ENCODE measurements around the gene UBA52. TPM values are rescaled to one million over a fixed set of nuclear protein-coding genes. Genes with fewer than 3 reads are reported as not detected.
A peak's percentile ranks its signal among the peaks of the same experiment; 100 is the strongest.

UBA52 gene
- 2,690 and 3,026 TPM in 2 replicates for polyA plus RNA-seq (2012; rRNA removed)
- polyA plus RNA-seq (2012; cell fraction: cytosol; rRNA removed) = 2,274 and 2,526 TPM in 2 replicates
- polyA plus RNA-seq (2012; cell fraction: nucleus; rRNA removed) = 940 and 1,966 TPM in 2 replicates

DNA sequence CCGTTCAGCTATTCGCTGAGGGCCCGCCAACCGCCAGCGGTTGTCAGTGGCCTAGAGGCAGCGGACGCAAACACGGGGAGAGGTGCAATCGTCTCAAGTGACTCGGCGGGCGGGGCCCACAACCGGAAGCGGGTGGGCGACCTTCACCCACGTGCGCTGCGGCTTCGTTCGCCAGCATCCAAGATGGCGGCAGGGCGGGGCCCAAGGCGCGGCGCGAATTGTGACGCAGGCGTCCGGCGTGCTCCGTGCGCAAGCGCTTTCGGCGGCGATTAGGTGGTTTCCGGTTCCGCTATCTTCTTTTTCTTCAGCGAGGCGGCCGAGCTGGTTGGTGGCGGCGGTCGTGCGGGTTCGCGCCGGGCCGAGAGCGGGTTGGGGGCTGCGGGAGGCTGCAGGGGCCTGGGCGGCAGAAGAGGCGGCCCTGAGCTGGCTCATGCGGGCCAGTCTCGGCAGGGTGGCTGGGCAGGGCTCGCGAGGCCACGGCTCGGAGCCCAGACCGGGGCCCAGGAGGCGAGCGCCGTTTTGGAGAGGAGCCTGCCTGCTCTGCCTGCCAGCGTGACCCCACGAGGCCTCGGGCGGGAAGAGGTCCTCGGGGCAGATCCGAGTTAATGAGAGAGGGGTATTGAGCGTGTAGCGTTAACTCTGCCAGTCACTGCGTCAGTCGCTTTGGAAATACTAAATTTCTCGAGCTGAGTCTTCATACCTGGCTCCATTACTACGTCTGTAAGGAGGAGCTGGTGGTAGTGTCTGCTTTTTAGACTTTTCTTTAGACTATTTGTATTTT is at the start of gene UBA52:
Gene UBA52 (plus strand): TSS at position 294 of the 781 bp plus-strand sequence. CDS start 1,444 bp downstream, outside the sequence.
- Histone ChIP-seq H3K4me3 (ENCODE audit: low read depth in 2 of 2, low read length in 1 of 2) (peak within 1 kb of the TSS; percentile 64 to 86), H3K4me1 (ENCODE audit: control insufficient read depth in 1 of 2, insufficient read depth in 2 of 2, low read depth in 1 of 2, low read length in 1 of 2) (peaks cover 10 to 16% of the 10 kb centered on the region in 2 experiments; a peak in 3 of 4 replicates), H3K36me3 (replicated peaks in 1 of 2; ENCODE audit: control insufficient read depth in 1 of 2, insufficient read depth in 2 of 2, low read length in 1 of 2) (peaks cover 40 to 51% of the 10 kb centered on the region in 2 experiments), H3K9me2 (no peaks in the 10 kb centered on the region), H3K4me2 (peak within 1 kb of the TSS; percentile 95), H2AFZ (ENCODE audit: low read depth) (peak within 1 kb of the TSS; percentile 82), H3K9me3 (no peaks in the 10 kb centered on the region), H3K27ac (ENCODE audit: low read depth in 2 of 2, low read length in 1 of 2) (peak within 1 kb of the TSS; percentile 74 to 76), H3K79me2 (ENCODE audit: insufficient read depth) (peaks cover 30% of the 10 kb centered on the region), H4K20me1 (ENCODE audit: insufficient read depth) (peaks cover 33% of the 10 kb centered on the region), H3F3A (replicated peaks; ENCODE audit: insufficient read depth) (peaks cover 38% of the 10 kb centered on the region), H3K27me3 (ENCODE audit: insufficient read depth) (no peaks in the 10 kb centered on the region), H3K9ac (peak within 1 kb of the TSS; percentile 95)
- peak; percentile 96 for DNase-seq
- CTCF ChIA-PET = interaction anchor here (0.9 to 4.2 kb wide), 12 partner anchors 9 to 605 kb away, joined by 3 to 45 read pairs (median 4); partner anchors contain the start of genes KXD1 and REX1BD
- under 1% methylated on average over 29 of the region's 75 CpGs for WGBS (ENCODE audit: low lambda C conversion rate)
- POLR2A ChIA-PET = interaction anchor here (0.8 to 2.3 kb wide), 9 partner anchors 10 to 348 kb away, joined by 3 to 20 read pairs (median 6); partner anchors contain the start of genes COPE, DDX49, KXD1 and REX1BD
- TF ChIP-seq MEF2A (IDR thresholded peaks at IDR 0.05; ENCODE audit: borderline replicate concordance, low read depth) (no peak), FOXJ3 (CRISPR knock-in tag; IDR thresholded peaks at IDR 0.05) (no peak), MXI1 (IDR thresholded peaks at IDR 0.05; ENCODE audit: low read depth, low read length) (peak; percentile 100), NFIC (IDR thresholded peaks at IDR 0.05; ENCODE audit: borderline replicate concordance) (no peak), TCF12 (IDR thresholded peaks at IDR 0.05) (no peak), GABPA (IDR thresholded peaks at IDR 0.05; ENCODE audit: low read depth) (peak; percentile 87), EZH2phosphoT487 (IDR thresholded peaks at IDR 0.05; ENCODE audit: borderline replicate concordance, low read depth) (no peak), EP300 (IDR thresholded peaks at IDR 0.05; ENCODE audit: borderline replicate concordance in 1 of 2, low read depth in 1 of 2, low read length in 1 of 2) (no peak; a peak in 1 of 4 replicates), POLR2AphosphoS5 (IDR thresholded peaks at IDR 0.05; ENCODE audit: low read depth, low read length) (peak; percentile 96), SMC3 (IDR thresholded peaks at IDR 0.05; ENCODE audit: low read depth, low read length) (0 out of 2 replicates have a peak, but pooled peaks have one; percentile 5), TEAD4 (IDR thresholded peaks at IDR 0.05; ENCODE audit: borderline replicate concordance, insufficient read depth) (no peak), NRF1 (IDR thresholded peaks at IDR 0.05; ENCODE audit: low read depth, low read length) (peak; percentile 89), SIN3A (IDR thresholded peaks at IDR 0.05; ENCODE audit: borderline replicate concordance, low read depth, low read length) (peak; percentile 96)
- TF ChIP-seq, protein P1, sequence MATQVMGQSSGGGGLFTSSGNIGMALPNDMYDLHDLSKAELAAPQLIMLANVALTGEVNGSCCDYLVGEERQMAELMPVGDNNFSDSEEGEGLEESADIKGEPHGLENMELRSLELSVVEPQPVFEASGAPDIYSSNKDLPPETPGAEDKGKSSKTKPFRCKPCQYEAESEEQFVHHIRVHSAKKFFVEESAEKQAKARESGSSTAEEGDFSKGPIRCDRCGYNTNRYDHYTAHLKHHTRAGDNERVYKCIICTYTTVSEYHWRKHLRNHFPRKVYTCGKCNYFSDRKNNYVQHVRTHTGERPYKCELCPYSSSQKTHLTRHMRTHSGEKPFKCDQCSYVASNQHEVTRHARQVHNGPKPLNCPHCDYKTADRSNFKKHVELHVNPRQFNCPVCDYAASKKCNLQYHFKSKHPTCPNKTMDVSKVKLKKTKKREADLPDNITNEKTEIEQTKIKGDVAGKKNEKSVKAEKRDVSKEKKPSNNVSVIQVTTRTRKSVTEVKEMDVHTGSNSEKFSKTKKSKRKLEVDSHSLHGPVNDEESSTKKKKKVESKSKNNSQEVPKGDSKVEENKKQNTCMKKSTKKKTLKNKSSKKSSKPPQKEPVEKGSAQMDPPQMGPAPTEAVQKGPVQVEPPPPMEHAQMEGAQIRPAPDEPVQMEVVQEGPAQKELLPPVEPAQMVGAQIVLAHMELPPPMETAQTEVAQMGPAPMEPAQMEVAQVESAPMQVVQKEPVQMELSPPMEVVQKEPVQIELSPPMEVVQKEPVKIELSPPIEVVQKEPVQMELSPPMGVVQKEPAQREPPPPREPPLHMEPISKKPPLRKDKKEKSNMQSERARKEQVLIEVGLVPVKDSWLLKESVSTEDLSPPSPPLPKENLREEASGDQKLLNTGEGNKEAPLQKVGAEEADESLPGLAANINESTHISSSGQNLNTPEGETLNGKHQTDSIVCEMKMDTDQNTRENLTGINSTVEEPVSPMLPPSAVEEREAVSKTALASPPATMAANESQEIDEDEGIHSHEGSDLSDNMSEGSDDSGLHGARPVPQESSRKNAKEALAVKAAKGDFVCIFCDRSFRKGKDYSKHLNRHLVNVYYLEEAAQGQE (IDR thresholded peaks at IDR 0.05; ENCODE audit: low read depth, low read length) = peak; percentile 58; the same call in 1 of the 2 replicates
- TF ChIP-seq, protein P2, sequence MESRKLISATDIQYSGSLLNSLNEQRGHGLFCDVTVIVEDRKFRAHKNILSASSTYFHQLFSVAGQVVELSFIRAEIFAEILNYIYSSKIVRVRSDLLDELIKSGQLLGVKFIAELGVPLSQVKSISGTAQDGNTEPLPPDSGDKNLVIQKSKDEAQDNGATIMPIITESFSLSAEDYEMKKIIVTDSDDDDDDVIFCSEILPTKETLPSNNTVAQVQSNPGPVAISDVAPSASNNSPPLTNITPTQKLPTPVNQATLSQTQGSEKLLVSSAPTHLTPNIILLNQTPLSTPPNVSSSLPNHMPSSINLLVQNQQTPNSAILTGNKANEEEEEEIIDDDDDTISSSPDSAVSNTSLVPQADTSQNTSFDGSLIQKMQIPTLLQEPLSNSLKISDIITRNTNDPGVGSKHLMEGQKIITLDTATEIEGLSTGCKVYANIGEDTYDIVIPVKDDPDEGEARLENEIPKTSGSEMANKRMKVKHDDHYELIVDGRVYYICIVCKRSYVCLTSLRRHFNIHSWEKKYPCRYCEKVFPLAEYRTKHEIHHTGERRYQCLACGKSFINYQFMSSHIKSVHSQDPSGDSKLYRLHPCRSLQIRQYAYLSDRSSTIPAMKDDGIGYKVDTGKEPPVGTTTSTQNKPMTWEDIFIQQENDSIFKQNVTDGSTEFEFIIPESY (IDR thresholded peaks at IDR 0.05; ENCODE audit: borderline replicate concordance, low read depth) = no peak
- TF ChIP-seq, protein P3, sequence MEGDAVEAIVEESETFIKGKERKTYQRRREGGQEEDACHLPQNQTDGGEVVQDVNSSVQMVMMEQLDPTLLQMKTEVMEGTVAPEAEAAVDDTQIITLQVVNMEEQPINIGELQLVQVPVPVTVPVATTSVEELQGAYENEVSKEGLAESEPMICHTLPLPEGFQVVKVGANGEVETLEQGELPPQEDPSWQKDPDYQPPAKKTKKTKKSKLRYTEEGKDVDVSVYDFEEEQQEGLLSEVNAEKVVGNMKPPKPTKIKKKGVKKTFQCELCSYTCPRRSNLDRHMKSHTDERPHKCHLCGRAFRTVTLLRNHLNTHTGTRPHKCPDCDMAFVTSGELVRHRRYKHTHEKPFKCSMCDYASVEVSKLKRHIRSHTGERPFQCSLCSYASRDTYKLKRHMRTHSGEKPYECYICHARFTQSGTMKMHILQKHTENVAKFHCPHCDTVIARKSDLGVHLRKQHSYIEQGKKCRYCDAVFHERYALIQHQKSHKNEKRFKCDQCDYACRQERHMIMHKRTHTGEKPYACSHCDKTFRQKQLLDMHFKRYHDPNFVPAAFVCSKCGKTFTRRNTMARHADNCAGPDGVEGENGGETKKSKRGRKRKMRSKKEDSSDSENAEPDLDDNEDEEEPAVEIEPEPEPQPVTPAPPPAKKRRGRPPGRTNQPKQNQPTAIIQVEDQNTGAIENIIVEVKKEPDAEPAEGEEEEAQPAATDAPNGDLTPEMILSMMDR (IDR thresholded peaks at IDR 0.05) = no peak
- TF ChIP-seq, protein P4, sequence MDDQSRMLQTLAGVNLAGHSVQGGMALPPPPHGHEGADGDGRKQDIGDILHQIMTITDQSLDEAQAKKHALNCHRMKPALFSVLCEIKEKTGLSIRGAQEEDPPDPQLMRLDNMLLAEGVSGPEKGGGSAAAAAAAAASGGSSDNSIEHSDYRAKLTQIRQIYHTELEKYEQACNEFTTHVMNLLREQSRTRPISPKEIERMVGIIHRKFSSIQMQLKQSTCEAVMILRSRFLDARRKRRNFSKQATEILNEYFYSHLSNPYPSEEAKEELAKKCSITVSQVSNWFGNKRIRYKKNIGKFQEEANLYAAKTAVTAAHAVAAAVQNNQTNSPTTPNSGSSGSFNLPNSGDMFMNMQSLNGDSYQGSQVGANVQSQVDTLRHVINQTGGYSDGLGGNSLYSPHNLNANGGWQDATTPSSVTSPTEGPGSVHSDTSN (IDR thresholded peaks at IDR 0.05) = peak; percentile 7; the same call in 1 of the 2 replicates
- TF ChIP-seq, protein P5, sequence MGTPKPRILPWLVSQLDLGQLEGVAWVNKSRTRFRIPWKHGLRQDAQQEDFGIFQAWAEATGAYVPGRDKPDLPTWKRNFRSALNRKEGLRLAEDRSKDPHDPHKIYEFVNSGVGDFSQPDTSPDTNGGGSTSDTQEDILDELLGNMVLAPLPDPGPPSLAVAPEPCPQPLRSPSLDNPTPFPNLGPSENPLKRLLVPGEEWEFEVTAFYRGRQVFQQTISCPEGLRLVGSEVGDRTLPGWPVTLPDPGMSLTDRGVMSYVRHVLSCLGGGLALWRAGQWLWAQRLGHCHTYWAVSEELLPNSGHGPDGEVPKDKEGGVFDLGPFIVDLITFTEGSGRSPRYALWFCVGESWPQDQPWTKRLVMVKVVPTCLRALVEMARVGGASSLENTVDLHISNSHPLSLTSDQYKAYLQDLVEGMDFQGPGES (IDR thresholded peaks at IDR 0.05; ENCODE audit: low read depth, low read length) = no peak
- TF ChIP-seq, protein P6, sequence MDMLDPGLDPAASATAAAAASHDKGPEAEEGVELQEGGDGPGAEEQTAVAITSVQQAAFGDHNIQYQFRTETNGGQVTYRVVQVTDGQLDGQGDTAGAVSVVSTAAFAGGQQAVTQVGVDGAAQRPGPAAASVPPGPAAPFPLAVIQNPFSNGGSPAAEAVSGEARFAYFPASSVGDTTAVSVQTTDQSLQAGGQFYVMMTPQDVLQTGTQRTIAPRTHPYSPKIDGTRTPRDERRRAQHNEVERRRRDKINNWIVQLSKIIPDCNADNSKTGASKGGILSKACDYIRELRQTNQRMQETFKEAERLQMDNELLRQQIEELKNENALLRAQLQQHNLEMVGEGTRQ (IDR thresholded peaks at IDR 0.05; ENCODE audit: borderline replicate concordance, low read depth, low read length) = peak; percentile 70
